SU-DHL-6 (cell line): ENCODE data around the gene SYNJ1.
A peak's percentile ranks its signal among the peaks of the same experiment; 100 is the strongest.

Experiments
- H2AFZ ChIP-seq: fragments of 200-600 bp; sonication (generic); 2 replicates; pipeline ENCODE4 v1.6.1; 2014; ENCODE audit warnings: low read depth, mild to moderate bottlenecking, moderate library complexity, mixed read lengths, antibody characterized with exemption, low read length; ENCODE audit not compliant: severe bottlenecking
- H3F3A ChIP-seq: fragments of 200-600 bp; shearing (Covaris generic); 2 replicates; pipeline ENCODE4 v1.6.0; 2016; ENCODE audit warnings: antibody characterized with exemption, mild to moderate bottlenecking; ENCODE audit not compliant: insufficient read depth
- H3K27ac ChIP-seq: fragments of 200-600 bp; sonication (generic); 2 replicates; pipeline ENCODE4 v1.5.1; 2016; ENCODE audit warnings: low read depth, mild to moderate bottlenecking, low read length, moderate library complexity, mixed read lengths
- H3K27me3 ChIP-seq: fragments of 200-600 bp; sonication (generic), shearing (Covaris generic); 2 replicates; pipeline ENCODE4 v1.6.0; 2014; ENCODE audit warnings: mild to moderate bottlenecking, low read length
- H3K36me3 ChIP-seq: fragments of 200-600 bp; sonication (generic); 2 replicates; pipeline ENCODE4 v1.6.1; 2014; ENCODE audit warnings: mild to moderate bottlenecking, low read length, mixed read lengths
- H3K4me2 ChIP-seq: fragments of 300-600, 200-600 bp; shearing (Covaris generic), sonication (generic); 2 replicates; pipeline ENCODE4 v1.6.0; 2014; ENCODE audit warnings: low read length, low read depth, mild to moderate bottlenecking; ENCODE audit not compliant: poor library complexity, severe bottlenecking
- H3K4me3 ChIP-seq: fragments of 200-600 bp; sonication (generic); 2 replicates; pipeline ENCODE4 v1.5.1; 2014; ENCODE audit warnings: antibody characterized with exemption, low read length, mild to moderate bottlenecking, mixed read lengths; ENCODE audit not compliant: insufficient read depth, poor library complexity, severe bottlenecking
- H3K79me2 ChIP-seq: fragments of 200-600 bp; sonication (generic); 2 replicates; pipeline ENCODE4 v1.6.1; 2014; ENCODE audit warnings: mild to moderate bottlenecking, low read length, moderate library complexity; ENCODE audit not compliant: insufficient read depth
- H3K9ac ChIP-seq: fragments of 200-600 bp; sonication (generic); 2 replicates; pipeline ENCODE4 v1.7.0; 2014; ENCODE audit warnings: mild to moderate bottlenecking, low read length
- H3K9me2 ChIP-seq: fragments of 200-600 bp; sonication (generic); replicated peaks from 2 replicates; pipeline ENCODE4 v1.6.1; 2014; ENCODE audit warnings: low read length; ENCODE audit not compliant: insufficient read depth
- H3K9me3 ChIP-seq: fragments of 200-600 bp; sonication (generic); 2 replicates; pipeline ENCODE4 v1.6.1; 2014; ENCODE audit warnings: low read length, mixed read lengths; ENCODE audit not compliant: insufficient read depth
- H4K20me1 ChIP-seq: fragments of 200-600 bp; sonication (generic); 2 replicates; pipeline ENCODE4 v1.6.1; 2014; ENCODE audit warnings: low read depth, mild to moderate bottlenecking, antibody characterized with exemption, low read length, moderate library complexity, mixed read lengths
- EZH2phosphoT487 ChIP-seq: fragments of 200-600 bp; sonication (generic), shearing (Covaris generic); conservative IDR thresholded peaks from 2 replicates; pipeline ENCODE4 v1.6.1; 2018; ENCODE audit warnings: mild to moderate bottlenecking, antibody characterized with exemption, low read length, moderate library complexity, mixed read lengths
- TF ChIP-seq, protein P1 (sequence below): fragments of 200-600 bp; sonication (generic); IDR thresholded peaks from one replicate; pipeline ENCODE4 v1.5.1; 2017; ENCODE audit warnings: antibody characterized with exemption, mild to moderate bottlenecking, low read length, moderate library complexity; ENCODE audit not compliant: insufficient read depth, poor library complexity, severe bottlenecking

Gene SYNJ1

DNA sequence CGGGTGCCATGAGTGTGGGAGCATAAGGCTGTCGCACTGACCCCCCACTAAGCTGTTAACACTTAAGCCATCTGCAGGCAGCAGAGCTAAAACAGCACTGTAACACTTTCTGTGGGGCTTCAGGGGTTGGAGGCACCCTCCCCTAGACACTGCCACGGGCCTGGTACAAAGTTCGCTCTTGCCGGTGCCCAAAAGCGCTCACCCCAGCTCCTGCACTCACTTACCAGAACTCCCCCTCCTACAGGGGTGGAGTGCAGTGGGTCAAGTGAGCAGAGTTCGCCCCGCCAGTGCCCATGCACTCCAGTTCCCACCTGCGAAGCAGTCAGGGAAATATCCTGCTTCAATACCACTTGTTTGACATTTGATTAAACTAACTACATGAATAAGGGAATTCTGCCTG lies 69.3 kb downstream of the SYNJ1 start:
- H3K79me2 ChIP-seq = no peaks in the 10 kb centered on the region

DNA sequence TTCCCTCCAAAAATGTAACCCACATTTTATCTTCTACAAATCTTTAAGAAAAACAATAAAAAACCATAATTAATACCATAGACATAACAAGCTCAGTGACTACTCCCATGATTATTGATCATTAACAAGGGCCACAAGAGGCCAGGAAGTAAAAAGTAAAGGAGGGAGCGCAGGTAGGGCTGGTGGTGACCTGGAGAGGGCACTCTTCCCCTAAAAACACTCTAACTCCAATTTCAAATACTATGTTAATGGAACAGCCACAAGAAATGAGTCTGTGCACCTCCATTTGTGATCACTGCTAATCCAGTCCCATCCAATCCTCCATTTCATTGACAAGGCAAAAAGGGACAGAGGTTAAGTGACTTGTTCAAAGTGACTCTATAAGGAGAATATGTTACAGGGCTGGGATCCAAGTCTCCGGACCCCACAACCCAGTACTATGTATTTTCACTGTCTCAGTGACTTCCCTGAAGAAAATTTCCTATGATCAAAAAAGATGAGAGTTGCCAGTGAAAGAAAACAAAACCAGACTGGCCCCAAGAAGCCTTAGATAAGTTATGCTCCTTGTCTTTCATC lies 74.4 kb downstream of the SYNJ1 start:
- Histone ChIP-seq H3K9me2 (no peaks in the 10 kb centered on the region), H3K4me3 (no peak overlapping the region), H3F3A (no peaks in the 10 kb centered on the region), H3K27me3 (no peaks in the 10 kb centered on the region), H3K27ac (no peak overlapping the region), H3K9me3 (no peaks in the 10 kb centered on the region), H4K20me1 (no peaks in the 10 kb centered on the region), H3K4me2 (no peak overlapping the region), H3K36me3 (peaks cover 4% of the 10 kb centered on the region; the same call in 1 of the 2 replicates), H3K79me2 (no peaks in the 10 kb centered on the region), H2AFZ (no peak overlapping the region), H3K9ac (no peak overlapping the region)
- TF ChIP-seq, protein P1, sequence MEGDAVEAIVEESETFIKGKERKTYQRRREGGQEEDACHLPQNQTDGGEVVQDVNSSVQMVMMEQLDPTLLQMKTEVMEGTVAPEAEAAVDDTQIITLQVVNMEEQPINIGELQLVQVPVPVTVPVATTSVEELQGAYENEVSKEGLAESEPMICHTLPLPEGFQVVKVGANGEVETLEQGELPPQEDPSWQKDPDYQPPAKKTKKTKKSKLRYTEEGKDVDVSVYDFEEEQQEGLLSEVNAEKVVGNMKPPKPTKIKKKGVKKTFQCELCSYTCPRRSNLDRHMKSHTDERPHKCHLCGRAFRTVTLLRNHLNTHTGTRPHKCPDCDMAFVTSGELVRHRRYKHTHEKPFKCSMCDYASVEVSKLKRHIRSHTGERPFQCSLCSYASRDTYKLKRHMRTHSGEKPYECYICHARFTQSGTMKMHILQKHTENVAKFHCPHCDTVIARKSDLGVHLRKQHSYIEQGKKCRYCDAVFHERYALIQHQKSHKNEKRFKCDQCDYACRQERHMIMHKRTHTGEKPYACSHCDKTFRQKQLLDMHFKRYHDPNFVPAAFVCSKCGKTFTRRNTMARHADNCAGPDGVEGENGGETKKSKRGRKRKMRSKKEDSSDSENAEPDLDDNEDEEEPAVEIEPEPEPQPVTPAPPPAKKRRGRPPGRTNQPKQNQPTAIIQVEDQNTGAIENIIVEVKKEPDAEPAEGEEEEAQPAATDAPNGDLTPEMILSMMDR = peak; percentile 72
- no peak for TF ChIP-seq EZH2phosphoT487

More for the DNA sequence above, 69.3 kb downstream of the SYNJ1 start:
- Histone ChIP-seq H3K9me2 (no peaks in the 10 kb centered on the region), H3F3A (no peaks in the 10 kb centered on the region), H3K9me3 (no peaks in the 10 kb centered on the region), H2AFZ (no peak overlapping the region), H3K27me3 (no peaks in the 10 kb centered on the region), H4K20me1 (no peaks in the 10 kb centered on the region), H3K4me3 (no peak overlapping the region), H3K27ac (no peak overlapping the region), H3K36me3 (peaks cover 4% of the 10 kb centered on the region; the same call in 1 of the 2 replicates), H3K4me2 (no peak overlapping the region), H3K9ac (no peak overlapping the region)
- TF ChIP-seq, protein P1 = no peak
- no peak for TF ChIP-seq EZH2phosphoT487

- Histone ChIP-seq H3K27ac (no peak overlapping the region), H3K9me3 (no peaks in the 10 kb centered on the region), H3K9ac (no peak overlapping the region), H4K20me1 (no peaks in the 10 kb centered on the region), H3K79me2 (no peaks in the 10 kb centered on the region), H3K4me2 (no peak overlapping the region), H3K36me3 (peaks cover 6% of the 10 kb centered on the region; the same call in 1 of the 2 replicates), H3K9me2 (no peaks in the 10 kb centered on the region), H3K27me3 (no peaks in the 10 kb centered on the region), H3F3A (no peaks in the 10 kb centered on the region), H2AFZ (no peak overlapping the region), H3K4me3 (no peak overlapping the region)
- TF ChIP-seq EZH2phosphoT487 = no peak
- TF ChIP-seq, protein P1 = no peak
Measured at GRCh38 chr21:32648165-32648564, 79.6 kb downstream of the SYNJ1 start.
